Omental fat pad (tissue), 4 donors: ENCODE measurements around the gene RRM2. TPM values are rescaled to one million over a fixed set of nuclear protein-coding genes. Genes with fewer than 3 reads are reported as not detected.
"Not testable (repeated sequence)": the region's sequence is repeated elsewhere in the genome, so short reads cannot be mapped to it uniquely, and the experiment has no call there.

ENCODE experiments used
- ATAC-seq: fragments of 150-250 bp; one replicate; pipeline ENCODE4 v1.9.1; 2016; ENCODE audit warnings: mild to moderate bottlenecking, moderate library complexity; ENCODE audit not compliant: low FRiP score
- DNase-seq: peaks from one replicate; pipeline ENCODE4 v3.0.0-alpha.2; 2019; ENCODE audit warnings: low spot score
- CTCF ChIP-seq, 3 donors: fragments of 450-650 bp; IDR thresholded peaks; one replicate each; pipeline ENCODE4 v1.5.1; 2016 to 2017; ENCODE audit warnings: antibody characterized with exemption in 3 of 3, mild to moderate bottlenecking in 3 of 3, moderate library complexity in 2 of 3
- total RNA-seq, 4 donors: library from RNA; depleted of rRNA; stranded (reverse); fragments of >200 nt; gene quantifications; one replicate each; pipeline ENCODE4 v1.1.0, GENCODE V29; 2016

Gene RRM2
- total RNA-seq, 4 donors from 2014 or later = 0.46 to 9.8 (median 1.5) TPM

GRCh38 chr2:10101491-10101890 lies 21.0 kb upstream of the RRM2 start:
- no peak for TF ChIP-seq CTCF (IDR thresholded peaks at IDR 0.05)

GRCh38 chr2:10103179-10103578 lies 19.4 kb upstream of the RRM2 start:
- DNase-seq = no peak
- TF ChIP-seq CTCF (IDR thresholded peaks at IDR 0.05) = no peak
- ATAC-seq = no peak

More at GRCh38 chr2:10101491-10101890, 21.0 kb upstream of the RRM2 start:
- DNase-seq (no peak), ATAC-seq (no peak)

GRCh38 chr2:10104906-10105305 lies 17.6 kb upstream of the RRM2 start:
- DNase-seq, ATAC-seq: not testable (repeated sequence)

GRCh38 chr2:10109311-10109710 lies 13.2 kb upstream of the RRM2 start:
- no peak for TF ChIP-seq CTCF (IDR thresholded peaks at IDR 0.05)

GRCh38 chr2:10119027-10119325 lies 3.6 kb upstream of the RRM2 start:
- no peak for DNase-seq
- no peak for ATAC-seq
- no peak for TF ChIP-seq CTCF (IDR thresholded peaks at IDR 0.05)

More at GRCh38 chr2:10109311-10109710, 13.2 kb upstream of the RRM2 start:
- ATAC-seq (no peak), DNase-seq (no peak)

GRCh38 chr2:10119601-10120157 lies 2.9 kb upstream of the RRM2 start:
- no peak for ATAC-seq
- DNase-seq = no peak
- no peak for TF ChIP-seq CTCF (IDR thresholded peaks at IDR 0.05)

- ATAC-seq (peak; percentile 75), DNase-seq (peak; percentile 90)
- no peak for TF ChIP-seq CTCF (IDR thresholded peaks at IDR 0.05)
These were observed 2.2 kb upstream of the RRM2 start for GRCh38 chr2:10120158-10120876.
